Liver (tissue), 3 donors: ENCODE results near the gene CABP4.

Experiments
- EGR1 ChIP-seq, 2 donors: IDR thresholded peaks; 2 replicates each; pipeline ENCODE4 v1.6.1; 2016 to 2018; ENCODE audit warnings: antibody characterized with exemption in 2 of 2, low read depth in 2 of 2
- JUND ChIP-seq, 2 donors: IDR thresholded peaks; 2 replicates each; pipeline ENCODE4 v1.6.1; 2016; ENCODE audit warnings: antibody characterized with exemption in 2 of 2
- TAF1 ChIP-seq: conservative IDR thresholded peaks from 2 replicates; pipeline ENCODE4 v1.6.1; 2016; ENCODE audit warnings: antibody characterized with exemption, mild to moderate bottlenecking
- YY1 ChIP-seq: IDR thresholded peaks from 2 replicates; pipeline ENCODE4 v1.6.1; 2016; ENCODE audit warnings: antibody characterized with exemption, mild to moderate bottlenecking
- TF ChIP-seq, protein P1 (sequence below): fragments of 150-350 bp; IDR thresholded peaks from 2 replicates; pipeline ENCODE4 v1.5.1; 2017; ENCODE audit warnings: improper control_type of control experiment, low read depth, low read length; ENCODE audit not compliant: missing input control
- TF ChIP-seq, protein P2 (sequence below): IDR thresholded peaks from 2 replicates; pipeline ENCODE4 v1.6.1; 2016; ENCODE audit warnings: antibody characterized with exemption
- donor health status: healthy.
- donor health status: healthy.

DNA sequence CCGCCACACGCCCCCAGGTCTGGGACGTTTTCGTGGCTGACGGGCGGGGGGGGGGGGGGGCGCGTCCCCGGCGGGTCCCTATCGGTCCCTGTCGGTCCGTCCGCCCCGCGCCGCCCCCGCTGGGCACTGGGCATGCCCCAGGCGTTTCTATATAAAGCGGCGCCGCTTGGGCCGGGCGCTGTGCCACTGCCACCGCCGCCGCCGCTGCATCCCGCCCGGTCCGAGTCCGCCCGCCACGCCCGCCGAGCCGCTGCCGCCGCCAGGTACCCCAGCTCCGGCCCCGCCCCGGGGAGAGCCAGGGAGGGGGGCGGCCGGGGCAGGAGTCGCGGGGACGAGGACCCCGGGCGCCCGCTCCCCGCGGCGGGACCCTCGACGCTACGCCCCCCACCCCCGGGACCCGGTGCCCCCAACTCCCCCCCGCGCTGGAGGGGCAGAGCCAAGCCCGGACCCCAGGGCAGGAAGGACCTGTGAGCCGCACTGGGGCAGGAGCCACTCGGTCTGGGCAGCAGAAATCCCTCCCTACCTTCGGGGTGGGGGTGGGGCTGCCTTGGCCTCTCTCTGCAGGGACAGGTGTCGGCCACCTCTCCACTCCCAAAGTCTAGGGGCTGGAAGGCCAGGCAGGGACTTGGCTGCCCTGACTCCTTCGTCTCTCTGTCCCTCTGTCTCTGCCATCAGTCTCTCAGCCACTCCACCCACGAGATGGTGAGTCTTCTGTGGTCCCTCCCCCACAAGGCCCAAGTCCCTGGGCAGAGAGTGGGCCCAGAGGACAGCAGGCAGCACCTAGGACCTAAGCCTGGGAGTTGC is 39.5 kb upstream of the CABP4 start, which contains the start of gene CARNS1:
- TF ChIP-seq JUND (IDR thresholded peaks at IDR 0.05) (no peak), EGR1 (IDR thresholded peaks at IDR 0.05; ENCODE audit: low read depth in 2 of 2) (no peak), TAF1 (no peak), YY1 (no peak)
- TF ChIP-seq, protein P1, sequence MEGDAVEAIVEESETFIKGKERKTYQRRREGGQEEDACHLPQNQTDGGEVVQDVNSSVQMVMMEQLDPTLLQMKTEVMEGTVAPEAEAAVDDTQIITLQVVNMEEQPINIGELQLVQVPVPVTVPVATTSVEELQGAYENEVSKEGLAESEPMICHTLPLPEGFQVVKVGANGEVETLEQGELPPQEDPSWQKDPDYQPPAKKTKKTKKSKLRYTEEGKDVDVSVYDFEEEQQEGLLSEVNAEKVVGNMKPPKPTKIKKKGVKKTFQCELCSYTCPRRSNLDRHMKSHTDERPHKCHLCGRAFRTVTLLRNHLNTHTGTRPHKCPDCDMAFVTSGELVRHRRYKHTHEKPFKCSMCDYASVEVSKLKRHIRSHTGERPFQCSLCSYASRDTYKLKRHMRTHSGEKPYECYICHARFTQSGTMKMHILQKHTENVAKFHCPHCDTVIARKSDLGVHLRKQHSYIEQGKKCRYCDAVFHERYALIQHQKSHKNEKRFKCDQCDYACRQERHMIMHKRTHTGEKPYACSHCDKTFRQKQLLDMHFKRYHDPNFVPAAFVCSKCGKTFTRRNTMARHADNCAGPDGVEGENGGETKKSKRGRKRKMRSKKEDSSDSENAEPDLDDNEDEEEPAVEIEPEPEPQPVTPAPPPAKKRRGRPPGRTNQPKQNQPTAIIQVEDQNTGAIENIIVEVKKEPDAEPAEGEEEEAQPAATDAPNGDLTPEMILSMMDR: no peak
- TF ChIP-seq, protein P2, sequence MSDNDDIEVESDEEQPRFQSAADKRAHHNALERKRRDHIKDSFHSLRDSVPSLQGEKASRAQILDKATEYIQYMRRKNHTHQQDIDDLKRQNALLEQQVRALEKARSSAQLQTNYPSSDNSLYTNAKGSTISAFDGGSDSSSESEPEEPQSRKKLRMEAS: no peak
